SK-N-SH (cell line): Measurements from ENCODE around the gene MAP4K4.

Experiments used
- EZH2phosphoT487 ChIP-seq: fragments of 200-600 bp; sonication (generic); IDR thresholded peaks from 2 replicates; pipeline ENCODE4 v1.6.1; 2017; ENCODE audit warnings: low read depth, mixed run types, mild to moderate bottlenecking, antibody characterized with exemption, moderate library complexity, borderline replicate concordance
- MXI1 ChIP-seq: IDR thresholded peaks from 2 replicates; pipeline ENCODE4 v1.6.1; 2012; ENCODE audit warnings: mild to moderate bottlenecking, low read depth, low read length, improper control_type of control experiment
- POLR2AphosphoS5 ChIP-seq: IDR thresholded peaks from 2 replicates; pipeline ENCODE4 v1.6.1; 2012; ENCODE audit warnings: low read depth, low read length
- RAD21 ChIP-seq: IDR thresholded peaks from 2 replicates; pipeline ENCODE4 v1.6.1; 2012; ENCODE audit warnings: mild to moderate bottlenecking, low read length
- SIN3A ChIP-seq: IDR thresholded peaks from 2 replicates; pipeline ENCODE4 v1.6.1; 2012; ENCODE audit warnings: low read depth, mild to moderate bottlenecking, low read length, moderate library complexity, borderline replicate concordance
- YY1 ChIP-seq: IDR thresholded peaks from 2 replicates; pipeline ENCODE4 v1.4.0; 2012; ENCODE audit warnings: low read depth, mild to moderate bottlenecking
- TF ChIP-seq, protein P1 (sequence below): fragments of 200-600 bp; sonication (generic); IDR thresholded peaks from 2 replicates; pipeline ENCODE4 v1.6.1; 2017; ENCODE audit warnings: antibody characterized with exemption, mild to moderate bottlenecking, moderate library complexity

DNA sequence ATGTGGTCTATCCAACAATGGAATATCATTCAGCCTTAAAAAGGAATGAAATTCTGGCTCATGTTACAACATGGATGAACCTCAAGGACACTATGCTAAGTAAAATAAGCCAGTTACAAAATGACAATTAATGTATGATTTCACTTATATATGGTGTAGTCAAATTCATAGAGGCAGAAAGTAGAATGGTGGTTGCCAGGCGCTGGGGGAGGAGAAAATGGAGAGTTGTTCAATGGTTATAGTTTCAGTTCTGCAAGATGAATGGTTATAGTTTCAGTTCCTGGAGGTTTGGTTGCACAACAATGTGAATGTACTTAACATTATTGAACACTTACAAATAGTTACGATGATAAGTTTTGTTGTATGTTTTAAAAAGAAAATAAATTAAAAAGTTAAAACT, 215.0 kb downstream of the MAP4K4 start:
- TF ChIP-seq, protein P1, sequence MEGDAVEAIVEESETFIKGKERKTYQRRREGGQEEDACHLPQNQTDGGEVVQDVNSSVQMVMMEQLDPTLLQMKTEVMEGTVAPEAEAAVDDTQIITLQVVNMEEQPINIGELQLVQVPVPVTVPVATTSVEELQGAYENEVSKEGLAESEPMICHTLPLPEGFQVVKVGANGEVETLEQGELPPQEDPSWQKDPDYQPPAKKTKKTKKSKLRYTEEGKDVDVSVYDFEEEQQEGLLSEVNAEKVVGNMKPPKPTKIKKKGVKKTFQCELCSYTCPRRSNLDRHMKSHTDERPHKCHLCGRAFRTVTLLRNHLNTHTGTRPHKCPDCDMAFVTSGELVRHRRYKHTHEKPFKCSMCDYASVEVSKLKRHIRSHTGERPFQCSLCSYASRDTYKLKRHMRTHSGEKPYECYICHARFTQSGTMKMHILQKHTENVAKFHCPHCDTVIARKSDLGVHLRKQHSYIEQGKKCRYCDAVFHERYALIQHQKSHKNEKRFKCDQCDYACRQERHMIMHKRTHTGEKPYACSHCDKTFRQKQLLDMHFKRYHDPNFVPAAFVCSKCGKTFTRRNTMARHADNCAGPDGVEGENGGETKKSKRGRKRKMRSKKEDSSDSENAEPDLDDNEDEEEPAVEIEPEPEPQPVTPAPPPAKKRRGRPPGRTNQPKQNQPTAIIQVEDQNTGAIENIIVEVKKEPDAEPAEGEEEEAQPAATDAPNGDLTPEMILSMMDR: no peak
- TF ChIP-seq POLR2AphosphoS5: no peak
- TF ChIP-seq SIN3A: no peak
- no peak for TF ChIP-seq RAD21
- TF ChIP-seq YY1: no peak
- no peak for TF ChIP-seq MXI1
- TF ChIP-seq EZH2phosphoT487: no peak
